HepG2 (cell line): ENCODE data around the gene PCSK5. TPM values are rescaled to one million over a fixed set of nuclear protein-coding genes. Genes with fewer than 3 reads are reported as not detected.

Experiments used
- ARNT ChIP-seq: fragments of 450-650 bp; IDR thresholded peaks from 2 replicates; pipeline ENCODE4 v1.6.1; 2017
- HDAC1 ChIP-seq: sonication (generic); formaldehyde crosslinking; IDR thresholded peaks from 2 replicates; pipeline ENCODE4 v1.5.1; 2020; ENCODE audit warnings: mild to moderate bottlenecking, missing genetic modification reagents
- HNRNPLL ChIP-seq: fragments of 200-400 bp; formaldehyde crosslinking; IDR thresholded peaks from 2 replicates; pipeline ENCODE4 v1.6.1; 2017; ENCODE audit warnings: mild to moderate bottlenecking, low read depth, low read length; ENCODE audit not compliant: poor library complexity, severe bottlenecking
- MTF1 ChIP-seq: sonication (generic); formaldehyde crosslinking; IDR thresholded peaks from 2 replicates; pipeline ENCODE4 v1.5.0; 2020; ENCODE audit warnings: missing genetic modification reagents
- NFE2L1 ChIP-seq: sonication (generic); formaldehyde crosslinking; IDR thresholded peaks from 2 replicates; pipeline ENCODE4 v1.4.0; 2020; ENCODE audit warnings: missing genetic modification reagents, mild to moderate bottlenecking, borderline replicate concordance
- PRDM15 ChIP-seq: sonication (generic); formaldehyde crosslinking; IDR thresholded peaks from 2 replicates; pipeline ENCODE4 v1.4.0; 2020; ENCODE audit warnings: missing genetic modification reagents
- TCF12 ChIP-seq, 2 experiments: fragments of 450-650 bp in 1 of 2; sonication (generic) in 1 of 2; formaldehyde crosslinking in 1 of 2; IDR thresholded peaks; 2 replicates each; pipeline versions ENCODE4 v1.6.1 to v1.8.0; 2017 to 2022; ENCODE audit warnings: antibody characterized with exemption in 1 of 2, mild to moderate bottlenecking in 1 of 2, missing genetic modification reagents in 1 of 2, moderate library complexity in 1 of 2
- ZZZ3 ChIP-seq: sonication (generic); formaldehyde crosslinking; IDR thresholded peaks from 2 replicates; pipeline ENCODE4 v1.4.0; 2020; ENCODE audit warnings: missing genetic modification reagents, mild to moderate bottlenecking, borderline replicate concordance
- polyA plus RNA-seq, 8 experiments: library from polyadenylated mRNA; depleted of rRNA in 3 of 8; stranded (reverse) in 7 of 8; unstranded in 1 of 8; fragments of >200 nt; fragmentation: Illumina TruSeq in 4 of 8; extraction: Trizol in 4 of 8; gene quantifications; 2 replicates each; pipeline versions ENCODE4 v1.2.1 to v1.2.3, GENCODE V29; 2011 to 2016; ENCODE audit warnings: low read depth in 4 of 8, missing spikeins in 1 of 8, mixed read lengths in 1 of 8; ENCODE audit not compliant: insufficient read depth in 1 of 8
- total RNA-seq, 5 experiments: library from RNA; depleted of rRNA; stranded (reverse); fragments of >200 nt; fragmentation: Illumina TruSeq; extraction: Trizol; gene quantifications; 2 replicates each; pipeline ENCODE4 v1.2.3, GENCODE V29; 2016; ENCODE audit warnings: low read depth in 1 of 5
- TF ChIP-seq, protein P1 (sequence below): sonication (generic); formaldehyde crosslinking; IDR thresholded peaks from 2 replicates; pipeline ENCODE4 v1.8.0; 2022; ENCODE audit warnings: mild to moderate bottlenecking, missing genetic modification reagents, moderate library complexity
- TF ChIP-seq, protein P2 (sequence below): sonication (generic); formaldehyde crosslinking; IDR thresholded peaks from 2 replicates; pipeline ENCODE4 v1.5.0; 2020; ENCODE audit warnings: mild to moderate bottlenecking, missing genetic modification reagents

Gene PCSK5
- total and polyA plus RNA-seq, 2 of the 13 experiments (the other 11 are each of a cell fraction or from before 2014, with no cell fraction given): 0.55 to 0.66 TPM

- TF ChIP-seq, protein P1, sequence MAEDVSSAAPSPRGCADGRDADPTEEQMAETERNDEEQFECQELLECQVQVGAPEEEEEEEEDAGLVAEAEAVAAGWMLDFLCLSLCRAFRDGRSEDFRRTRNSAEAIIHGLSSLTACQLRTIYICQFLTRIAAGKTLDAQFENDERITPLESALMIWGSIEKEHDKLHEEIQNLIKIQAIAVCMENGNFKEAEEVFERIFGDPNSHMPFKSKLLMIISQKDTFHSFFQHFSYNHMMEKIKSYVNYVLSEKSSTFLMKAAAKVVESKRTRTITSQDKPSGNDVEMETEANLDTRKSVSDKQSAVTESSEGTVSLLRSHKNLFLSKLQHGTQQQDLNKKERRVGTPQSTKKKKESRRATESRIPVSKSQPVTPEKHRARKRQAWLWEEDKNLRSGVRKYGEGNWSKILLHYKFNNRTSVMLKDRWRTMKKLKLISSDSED: no peak
- TF ChIP-seq HDAC1 (CRISPR knock-in tag): no peak
- no peak for TF ChIP-seq MTF1 (CRISPR knock-in tag)
- TF ChIP-seq ZZZ3 (CRISPR knock-in tag): no peak
- TF ChIP-seq HNRNPLL: no peak
- no peak for TF ChIP-seq PRDM15 (CRISPR knock-in tag)
- no peak for TF ChIP-seq NFE2L1
- no peak for TF ChIP-seq ARNT
- TF ChIP-seq TCF12 (IDR thresholded peaks at IDR 0.05): no peak
- TF ChIP-seq TCF12 (CRISPR knock-in tag; IDR thresholded peaks at IDR 0.05): no peak
- TF ChIP-seq, protein P2, sequence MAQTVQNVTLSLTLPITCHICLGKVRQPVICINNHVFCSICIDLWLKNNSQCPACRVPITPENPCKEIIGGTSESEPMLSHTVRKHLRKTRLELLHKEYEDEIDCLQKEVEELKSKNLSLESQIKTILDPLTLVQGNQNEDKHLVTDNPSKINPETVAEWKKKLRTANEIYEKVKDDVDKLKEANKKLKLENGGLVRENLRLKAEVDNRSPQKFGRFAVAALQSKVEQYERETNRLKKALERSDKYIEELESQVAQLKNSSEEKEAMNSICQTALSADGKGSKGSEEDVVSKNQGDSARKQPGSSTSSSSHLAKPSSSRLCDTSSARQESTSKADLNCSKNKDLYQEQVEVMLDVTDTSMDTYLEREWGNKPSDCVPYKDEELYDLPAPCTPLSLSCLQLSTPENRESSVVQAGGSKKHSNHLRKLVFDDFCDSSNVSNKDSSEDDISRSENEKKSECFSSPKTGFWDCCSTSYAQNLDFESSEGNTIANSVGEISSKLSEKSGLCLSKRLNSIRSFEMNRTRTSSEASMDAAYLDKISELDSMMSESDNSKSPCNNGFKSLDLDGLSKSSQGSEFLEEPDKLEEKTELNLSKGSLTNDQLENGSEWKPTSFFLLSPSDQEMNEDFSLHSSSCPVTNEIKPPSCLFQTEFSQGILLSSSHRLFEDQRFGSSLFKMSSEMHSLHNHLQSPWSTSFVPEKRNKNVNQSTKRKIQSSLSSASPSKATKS: no peak
These were observed 325.7 kb downstream of the PCSK5 start (continued) for GRCh38 chr9:76216161-76216649.
